D721Med (cell line): ENCODE results near the gene LIMK1.

Experiments
- DNase-seq: peaks from one replicate; pipeline ENCODE4 v3.0.0; 2011; ENCODE audit warnings: low spot score; ENCODE audit not compliant: insufficient read length
- FAIRE-seq: peaks from 2 replicates; lab custom pipeline; 2011; peaks lifted over from hg19 to GRCh38; lab: Jason Lieb, UNC
- CTCF ChIP-seq: IDR thresholded peaks from 2 replicates; pipeline ENCODE4 v1.5.1; 2012; ENCODE audit warnings: mild to moderate bottlenecking, control low read depth; ENCODE audit not compliant: insufficient read depth; ENCODE audit errors: missing control alignments

Gene LIMK1

GRCh38 chr7:74049997-74050798 is 33.4 kb upstream of the LIMK1 start:
- TF ChIP-seq CTCF: no peak
- DNase-seq (no peak), FAIRE-seq (no peak)

GRCh38 chr7:74051193-74051592 is 32.4 kb upstream of the LIMK1 start:
- DNase-seq (no peak), FAIRE-seq (no peak)
- TF ChIP-seq CTCF: no peak

GRCh38 chr7:74051629-74052410 is 31.8 kb upstream of the LIMK1 start:
- no peak for DNase-seq
- TF ChIP-seq CTCF: peak; percentile 30
- no peak for FAIRE-seq

GRCh38 chr7:74052628-74053027 is 31.0 kb upstream of the LIMK1 start:
- DNase-seq: no peak
- TF ChIP-seq CTCF: no peak
- FAIRE-seq: no peak

- DNase-seq (no peak), FAIRE-seq (no peak)
- no peak for TF ChIP-seq CTCF
Observed at GRCh38 chr7:74053589-74054186, 29.9 kb upstream of the LIMK1 start.

GRCh38 chr7:74056096-74056915 is 27.3 kb upstream of the LIMK1 start:
- TF ChIP-seq CTCF: no peak
- no peak for DNase-seq
- FAIRE-seq: no peak
